Measurements from ENCODE around the gene ATG9A. TPM values are rescaled to one million over a fixed set of nuclear protein-coding genes. Genes with fewer than 3 reads are reported as not detected.
"Not testable (repeated sequence)": the region's sequence is repeated elsewhere in the genome, so short reads cannot be mapped to it uniquely, and the experiment has no call there.

Gene ATG9A
- total RNA-seq, 4 donors from 2014 or later, result 21.5 to 53.5 (median 45.9) TPM

DNA sequence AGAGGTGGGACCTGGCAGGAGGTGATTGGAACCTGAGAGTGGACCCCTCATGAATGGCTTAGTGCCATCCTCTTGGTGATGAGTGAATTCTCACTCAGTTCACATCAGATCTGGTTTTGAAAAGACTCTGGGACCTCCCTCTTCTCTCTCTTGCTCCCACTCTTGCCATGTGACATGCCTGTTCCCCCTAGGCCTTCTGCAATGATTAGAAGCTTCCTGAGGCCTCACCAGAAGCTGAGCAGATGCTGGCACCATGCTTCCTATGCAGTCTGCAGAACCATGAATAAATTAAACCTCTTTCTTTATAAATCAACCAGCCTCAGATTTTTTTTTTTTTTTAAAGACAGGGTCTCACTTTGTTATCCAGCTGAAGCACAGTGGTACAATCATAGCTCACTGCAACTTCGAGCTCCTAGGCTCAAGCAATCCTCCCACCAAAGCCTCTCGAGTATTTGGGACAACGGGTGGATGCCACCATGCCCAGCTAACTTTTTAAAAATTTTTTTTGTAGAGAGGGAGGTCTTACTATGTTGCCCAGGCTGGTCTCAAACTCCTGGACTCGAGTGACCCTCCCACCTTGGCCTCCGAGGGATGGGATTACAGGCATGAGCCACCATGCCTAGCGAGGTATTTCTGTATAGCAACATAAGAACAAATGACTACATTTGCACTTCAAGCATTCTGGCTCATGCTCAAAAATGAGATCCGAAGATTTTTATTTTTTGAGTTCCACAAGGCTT is 24.8 kb downstream of the ATG9A start:
- no peak overlapping the region for H3K4me3 ChIP-seq
- DNase-seq, result no peak
- intact Hi-C loops (cut with DNase I; ENCODE audit: low total_unique reads), result no loop called here
- no peak overlapping the region for H3K27ac ChIP-seq
- H3K36me3 ChIP-seq, result no peaks in the 10 kb centered on the region
- no peak for TF ChIP-seq POLR2A (IDR thresholded peaks at IDR 0.05)
- TF ChIP-seq, protein P1, sequence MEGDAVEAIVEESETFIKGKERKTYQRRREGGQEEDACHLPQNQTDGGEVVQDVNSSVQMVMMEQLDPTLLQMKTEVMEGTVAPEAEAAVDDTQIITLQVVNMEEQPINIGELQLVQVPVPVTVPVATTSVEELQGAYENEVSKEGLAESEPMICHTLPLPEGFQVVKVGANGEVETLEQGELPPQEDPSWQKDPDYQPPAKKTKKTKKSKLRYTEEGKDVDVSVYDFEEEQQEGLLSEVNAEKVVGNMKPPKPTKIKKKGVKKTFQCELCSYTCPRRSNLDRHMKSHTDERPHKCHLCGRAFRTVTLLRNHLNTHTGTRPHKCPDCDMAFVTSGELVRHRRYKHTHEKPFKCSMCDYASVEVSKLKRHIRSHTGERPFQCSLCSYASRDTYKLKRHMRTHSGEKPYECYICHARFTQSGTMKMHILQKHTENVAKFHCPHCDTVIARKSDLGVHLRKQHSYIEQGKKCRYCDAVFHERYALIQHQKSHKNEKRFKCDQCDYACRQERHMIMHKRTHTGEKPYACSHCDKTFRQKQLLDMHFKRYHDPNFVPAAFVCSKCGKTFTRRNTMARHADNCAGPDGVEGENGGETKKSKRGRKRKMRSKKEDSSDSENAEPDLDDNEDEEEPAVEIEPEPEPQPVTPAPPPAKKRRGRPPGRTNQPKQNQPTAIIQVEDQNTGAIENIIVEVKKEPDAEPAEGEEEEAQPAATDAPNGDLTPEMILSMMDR (IDR thresholded peaks at IDR 0.05), result no peak
- no peaks in the 10 kb centered on the region for H3K9me3 ChIP-seq
- H3K27me3 ChIP-seq, result no peaks in the 10 kb centered on the region
- H3K4me1 ChIP-seq, result peaks cover 0 to 7% of the 10 kb centered on the region in 2 donors

DNA sequence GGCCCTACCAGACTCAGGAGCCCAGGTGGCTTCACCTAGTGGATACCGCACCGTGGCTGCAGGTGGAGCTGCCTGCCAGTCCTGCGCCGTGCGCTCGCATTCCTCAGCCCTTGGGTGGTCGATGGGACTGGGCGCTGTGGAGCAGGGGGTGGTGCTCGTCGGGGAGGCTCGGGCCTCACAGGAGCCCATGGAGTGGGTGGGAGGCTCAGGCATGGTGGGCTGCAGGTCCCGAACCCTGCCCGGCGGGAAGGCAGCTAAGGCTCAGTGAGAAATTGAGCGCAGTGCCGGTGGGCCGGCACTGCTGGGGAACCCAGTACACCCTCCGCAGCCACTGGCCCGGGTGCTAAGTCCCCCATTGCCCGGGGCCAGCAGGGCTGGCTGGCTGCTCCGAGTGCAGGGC is 28.1 kb downstream of the ATG9A start:
- H3K4me3 ChIP-seq; DNase-seq; H3K4me1 ChIP-seq; H3K36me3 ChIP-seq; intact Hi-C loops (cut with DNase I; ENCODE audit: low total_unique reads); H3K27me3 ChIP-seq; H3K9me3 ChIP-seq; H3K27ac ChIP-seq: not testable (repeated sequence)

DNA sequence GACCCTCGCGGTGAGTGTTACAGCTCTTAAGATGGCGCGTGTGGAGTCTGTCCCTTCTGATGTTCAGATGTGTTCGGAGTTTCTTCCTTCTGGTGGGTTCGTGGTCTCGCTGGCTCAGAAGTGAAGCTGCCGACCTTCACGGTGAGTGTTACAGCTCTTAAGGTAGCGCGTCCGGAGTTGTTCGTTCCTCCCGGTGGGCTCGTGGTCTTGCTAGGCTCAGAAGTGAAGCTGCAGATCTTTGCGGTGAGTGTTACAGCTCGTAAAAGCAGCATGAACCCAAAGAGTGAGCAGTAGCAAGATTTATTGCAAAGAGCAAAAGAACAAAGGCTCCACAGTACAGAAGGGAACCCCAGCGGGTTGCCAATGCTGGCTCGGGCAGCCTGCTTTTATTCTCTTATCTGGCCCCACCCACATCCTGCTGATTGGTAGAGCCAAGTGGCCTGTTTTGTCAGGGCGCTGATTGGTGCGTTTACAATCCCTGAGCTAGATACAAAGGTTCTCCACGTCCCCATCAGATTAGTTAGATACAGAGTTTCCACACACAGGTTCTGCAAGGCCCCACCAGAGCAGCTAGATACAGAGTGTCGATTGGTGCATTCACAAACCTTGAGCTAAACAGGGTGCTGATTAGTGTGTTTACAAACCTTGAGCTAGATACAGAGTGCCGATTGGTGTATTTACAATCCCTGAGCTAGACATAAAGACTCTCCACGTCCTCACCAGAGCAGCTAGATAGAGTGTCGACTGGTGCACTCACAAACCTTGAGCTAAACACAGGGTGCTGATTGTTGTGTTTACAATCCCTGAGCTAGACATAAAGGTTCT is 28.7 kb downstream of the ATG9A start:
- H3K27ac ChIP-seq; DNase-seq; H3K9me3 ChIP-seq; H3K4me3 ChIP-seq; H3K4me1 ChIP-seq; H3K27me3 ChIP-seq; intact Hi-C loops (cut with DNase I; ENCODE audit: low total_unique reads); H3K36me3 ChIP-seq: not testable (repeated sequence)

DNA sequence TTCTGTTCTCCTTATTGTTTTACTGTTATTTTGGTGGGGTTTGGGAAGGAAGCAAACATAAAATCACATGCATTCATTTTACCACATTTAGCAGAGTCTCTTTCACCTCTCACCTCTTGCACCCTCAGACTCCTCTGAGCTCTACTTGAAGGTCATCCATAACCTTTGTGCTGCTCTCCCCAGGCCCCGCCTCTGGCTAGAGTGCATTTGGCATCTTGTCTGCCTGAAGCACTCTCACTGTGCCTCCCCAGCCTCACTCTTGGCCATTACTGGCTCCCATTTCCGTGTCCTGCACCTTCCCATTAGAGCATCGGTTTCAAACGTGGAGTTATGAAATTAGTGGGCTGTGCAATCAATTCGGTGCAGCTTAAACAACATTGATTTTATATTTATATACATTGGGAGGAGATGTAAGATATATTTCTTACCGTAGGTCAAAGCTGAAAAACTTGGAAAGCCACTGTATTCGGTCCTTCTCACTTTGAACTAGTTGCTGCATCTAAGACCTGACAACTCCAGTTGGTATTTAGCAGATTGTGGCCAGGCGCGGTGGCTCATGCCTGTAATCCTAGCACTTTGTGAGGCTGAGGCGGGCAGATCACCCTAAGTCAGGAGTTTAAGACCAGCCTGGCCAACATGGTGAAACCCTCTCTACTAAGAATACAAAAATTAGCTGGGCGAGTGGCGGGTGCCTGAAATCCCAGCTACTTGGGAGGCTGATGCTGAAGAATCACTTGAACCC is 29.8 kb downstream of the ATG9A start:
- no peak overlapping the region for H3K4me3 ChIP-seq
- DNase-seq, result no peak
- no peak overlapping the region for H3K27ac ChIP-seq
- intact Hi-C loops (cut with DNase I; ENCODE audit: low total_unique reads), result no loop called here
- H3K9me3 ChIP-seq, result no peaks in the 10 kb centered on the region
- TF ChIP-seq, protein P1 (IDR thresholded peaks at IDR 0.05), result no peak
- TF ChIP-seq POLR2A (IDR thresholded peaks at IDR 0.05), result no peak
- no peaks in the 10 kb centered on the region for H3K27me3 ChIP-seq
- no peaks in the 10 kb centered on the region for H3K4me1 ChIP-seq
- no peaks in the 10 kb centered on the region for H3K36me3 ChIP-seq

DNA sequence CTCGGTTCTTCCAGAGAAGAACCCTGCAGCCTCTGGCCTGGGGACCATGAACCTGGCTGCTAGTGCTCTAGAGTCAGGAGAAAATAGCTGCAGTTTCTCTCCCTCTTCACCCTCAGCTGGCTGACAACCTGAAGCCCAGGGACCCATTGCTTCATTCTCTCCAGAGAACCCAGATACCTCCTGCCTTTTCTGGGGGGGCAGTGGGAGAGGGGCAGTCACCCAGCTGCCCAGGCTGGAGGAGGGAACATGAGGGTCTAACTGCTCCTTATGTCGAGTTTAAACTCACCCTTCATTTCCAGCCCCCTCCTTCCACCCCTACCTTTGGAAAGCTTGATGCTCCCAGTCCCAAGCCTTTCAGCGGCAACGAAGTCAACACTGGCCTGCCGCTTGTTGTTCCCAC is 30.5 kb downstream of the ATG9A start:
- no peak for TF ChIP-seq POLR2A (IDR thresholded peaks at IDR 0.05)
- intact Hi-C loops (cut with DNase I; ENCODE audit: low total_unique reads), result no loop called here
- no peaks in the 10 kb centered on the region for H3K9me3 ChIP-seq
- no peak for DNase-seq
- H3K27me3 ChIP-seq, result no peaks in the 10 kb centered on the region
- H3K36me3 ChIP-seq, result no peaks in the 10 kb centered on the region
- no peak overlapping the region for H3K4me3 ChIP-seq
- H3K4me1 ChIP-seq, result no peaks in the 10 kb centered on the region
- H3K27ac ChIP-seq, result no peak overlapping the region

DNA sequence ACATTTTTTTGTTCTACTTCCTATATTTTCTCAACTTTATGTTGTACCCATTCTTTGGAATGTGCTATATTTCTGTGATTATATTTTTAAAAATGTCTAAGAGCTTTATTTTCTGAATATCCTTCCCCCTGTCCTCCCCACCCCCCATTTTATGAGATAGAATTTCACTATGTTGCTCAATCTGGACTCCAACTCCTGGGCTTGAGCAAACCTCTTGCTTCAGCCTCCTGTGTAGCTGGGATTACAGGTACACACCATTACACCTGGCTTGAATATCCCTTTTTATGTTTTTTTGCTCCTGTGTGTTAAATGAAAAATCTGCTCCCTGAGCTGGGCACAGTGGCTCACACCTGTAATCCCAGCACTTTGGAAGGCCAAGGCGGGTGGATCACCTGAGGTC is 32.0 kb downstream of the ATG9A start:
- TF ChIP-seq, protein P1 (IDR thresholded peaks at IDR 0.05), result no peak
- no peak for TF ChIP-seq POLR2A (IDR thresholded peaks at IDR 0.05)
- Histone ChIP-seq H3K4me1 (no peaks in the 10 kb centered on the region), H3K4me3 (no peak overlapping the region), H3K9me3 (no peaks in the 10 kb centered on the region), H3K27me3 (no peaks in the 10 kb centered on the region), H3K27ac (no peak overlapping the region), H3K36me3 (no peaks in the 10 kb centered on the region)
- DNase-seq, result no peak
- intact Hi-C loops (cut with DNase I; ENCODE audit: low total_unique reads), result no loop called here

Data from uterus (tissue), 4 donors.